Fibroblast of upper back skin (primary cell): ENCODE data around the gene BTN3A1.
"Not testable (repeated sequence)": the region's sequence is repeated elsewhere in the genome, so short reads cannot be mapped to it uniquely, and the experiment has no call there.

Experiments used
- DNase-seq: peaks from one replicate; pipeline ENCODE4 v3.0.0-alpha.2; 2013

BTN3A1 gene

GRCh38 chr6:26416288-26416687 is 14.2 kb downstream of the BTN3A1 start:
- no peak for DNase-seq

- DNase-seq = not testable (repeated sequence)
These were observed 16.0 kb downstream of the BTN3A1 start for GRCh38 chr6:26418077-26418476.

GRCh38 chr6:26418795-26419194 is 16.7 kb downstream of the BTN3A1 start:
- DNase-seq = not testable (repeated sequence)

GRCh38 chr6:26420688-26421171 is 18.7 kb downstream of the BTN3A1 start:
- peak; percentile 44 for DNase-seq

GRCh38 chr6:26421259-26422144 is 19.4 kb downstream of the BTN3A1 start:
- peak; percentile 92 for DNase-seq

GRCh38 chr6:26422329-26422728 is 20.3 kb downstream of the BTN3A1 start:
- DNase-seq = no peak

- no peak for DNase-seq
These were observed 24.8 kb downstream of the BTN3A1 start for GRCh38 chr6:26426691-26427450.

- DNase-seq = no peak
These were observed 25.4 kb downstream of the BTN3A1 start for GRCh38 chr6:26427451-26427809.

GRCh38 chr6:26428206-26428605 is 26.1 kb downstream of the BTN3A1 start:
- DNase-seq = no peak

- DNase-seq = no peak
These were observed 28.7 kb downstream of the BTN3A1 start for GRCh38 chr6:26430787-26431186.

- DNase-seq = no peak
These were observed 29.4 kb downstream of the BTN3A1 start for GRCh38 chr6:26431258-26432172.

- DNase-seq = peak; percentile 83
These were observed 30.6 kb downstream of the BTN3A1 start for GRCh38 chr6:26432627-26433201.

GRCh38 chr6:26433680-26434079 is 31.6 kb downstream of the BTN3A1 start:
- DNase-seq = not testable (repeated sequence)

GRCh38 chr6:26436018-26436417 is 33.9 kb downstream of the BTN3A1 start:
- DNase-seq = no peak

GRCh38 chr6:26437550-26437949 is 35.5 kb downstream of the BTN3A1 start:
- no peak for DNase-seq

- no peak for DNase-seq
These were observed 35.9 kb downstream of the BTN3A1 start for GRCh38 chr6:26438000-26438399.

GRCh38 chr6:26439151-26440125 is 37.4 kb downstream of the BTN3A1 start:
- DNase-seq = no peak

GRCh38 chr6:26440977-26441358 is 38.9 kb downstream of the BTN3A1 start:
- no peak for DNase-seq

GRCh38 chr6:26441977-26442376 is 39.9 kb downstream of the BTN3A1 start:
- DNase-seq = no peak

GRCh38 chr6:26445934-26446667 is 44.0 kb downstream of the BTN3A1 start:
- no peak for DNase-seq
